K562 (cell line): ENCODE measurements around the gene DNAH8. TPM values are rescaled to one million over a fixed set of nuclear protein-coding genes. Genes with fewer than 3 reads are reported as not detected.

Experiments
- ERF ChIP-seq: fragments of 450-650 bp; formaldehyde crosslinking; IDR thresholded peaks from 2 replicates; pipeline ENCODE4 v1.4.0; 2020; ENCODE audit warnings: mild to moderate bottlenecking, mixed read lengths
- FOXA1 ChIP-seq: fragments of 450-650 bp; IDR thresholded peaks from 2 replicates; pipeline ENCODE4 v1.6.1; 2016; ENCODE audit warnings: mild to moderate bottlenecking, borderline replicate concordance
- NBN ChIP-seq: fragments of 450-650 bp; IDR thresholded peaks from 2 replicates; pipeline ENCODE4 v1.6.1; 2016; ENCODE audit warnings: low read depth, mild to moderate bottlenecking
- OTX1 ChIP-seq: fragments of 450-650 bp; formaldehyde crosslinking; IDR thresholded peaks from 2 replicates; pipeline ENCODE4 v1.4.0; 2022; ENCODE audit warnings: mild to moderate bottlenecking
- RBBP5 ChIP-seq: fragments of 200-600 bp; sonication (generic); IDR thresholded peaks from 2 replicates; pipeline ENCODE4 v1.6.1; 2012; ENCODE audit warnings: borderline replicate concordance, mild to moderate bottlenecking, low read length, control low read depth, inconsistent platforms; ENCODE audit not compliant: insufficient read depth, poor library complexity, severe bottlenecking
- SIN3B ChIP-seq: fragments of 450-650 bp; IDR thresholded peaks from 2 replicates; pipeline ENCODE4 v1.6.1; 2017; ENCODE audit warnings: low read depth, mild to moderate bottlenecking, moderate library complexity
- SREBF2 ChIP-seq: sonication (generic); formaldehyde crosslinking; IDR thresholded peaks from 2 replicates; pipeline ENCODE4 v1.4.0; 2020; ENCODE audit warnings: mild to moderate bottlenecking, missing genetic modification reagents
- THRAP3 ChIP-seq: fragments of 450-650 bp; IDR thresholded peaks from 2 replicates; pipeline ENCODE4 v1.6.1; 2016; ENCODE audit warnings: mild to moderate bottlenecking, inconsistent platforms, borderline replicate concordance
- ZNF133 ChIP-seq: fragments of 250-450 bp; sonication (Bioruptor Pico); IDR thresholded peaks from 2 replicates; pipeline ENCODE4 v1.4.0; 2020; ENCODE audit warnings: mild to moderate bottlenecking
- polyA plus RNA-seq, 8 experiments: library from polyadenylated mRNA; depleted of rRNA in 4 of 8; stranded (reverse) in 5 of 8; unstranded in 3 of 8; fragments of >200 nt; fragmentation: Nextera tagmentation in 2 of 8; fragmentation: Illumina TruSeq in 1 of 8; extraction: Ambion mirVana in 2 of 8; extraction: Trizol in 1 of 8; gene quantifications; 2 replicates each; pipeline versions ENCODE4 v1.2.1 to v1.2.3, GENCODE V29; 2011 to 2014; ENCODE audit warnings: inconsistent platforms in 1 of 8, missing spikeins in 1 of 8
- total RNA-seq, 7 experiments: library from RNA; depleted of rRNA in 6 of 7; stranded (reverse); fragments of >200 nt in 6 of 7; fragmentation: Illumina TruSeq in 2 of 7; extraction: Trizol in 2 of 7; gene quantifications; 2 replicates each; pipeline versions ENCODE4 v1.2.1 to v1.2.3, GENCODE V29; 2011 to 2021; ENCODE audit warnings: low replicate concordance in 1 of 7
- TF ChIP-seq, protein P1 (sequence below): fragments of 200-600 bp; sonication (generic); IDR thresholded peaks from one replicate; pipeline ENCODE4 v1.6.1; 2012; ENCODE audit warnings: mild to moderate bottlenecking, low read depth, low read length, inconsistent platforms
- TF ChIP-seq, protein P2 (sequence below): fragments of 200-800 bp; sonication (Bioruptor generic); IDR thresholded peaks from 2 replicates; pipeline ENCODE4 v1.6.1; 2017; ENCODE audit warnings: missing genetic modification characterization, missing compliant biosample characterization
- TF ChIP-seq, protein P3 (sequence below): IDR thresholded peaks from 3 replicates; pipeline ENCODE4 v1.6.1; 2011; ENCODE audit warnings: borderline replicate concordance, mild to moderate bottlenecking; ENCODE audit not compliant: insufficient read length, insufficient read depth

DNAH8 gene
- total and polyA plus RNA-seq, 9 of the 15 experiments (the other 6 are each of a cell fraction or from before 2014, with no cell fraction given), result 1.2 to 4.2 (median 2.9) TPM

DNA sequence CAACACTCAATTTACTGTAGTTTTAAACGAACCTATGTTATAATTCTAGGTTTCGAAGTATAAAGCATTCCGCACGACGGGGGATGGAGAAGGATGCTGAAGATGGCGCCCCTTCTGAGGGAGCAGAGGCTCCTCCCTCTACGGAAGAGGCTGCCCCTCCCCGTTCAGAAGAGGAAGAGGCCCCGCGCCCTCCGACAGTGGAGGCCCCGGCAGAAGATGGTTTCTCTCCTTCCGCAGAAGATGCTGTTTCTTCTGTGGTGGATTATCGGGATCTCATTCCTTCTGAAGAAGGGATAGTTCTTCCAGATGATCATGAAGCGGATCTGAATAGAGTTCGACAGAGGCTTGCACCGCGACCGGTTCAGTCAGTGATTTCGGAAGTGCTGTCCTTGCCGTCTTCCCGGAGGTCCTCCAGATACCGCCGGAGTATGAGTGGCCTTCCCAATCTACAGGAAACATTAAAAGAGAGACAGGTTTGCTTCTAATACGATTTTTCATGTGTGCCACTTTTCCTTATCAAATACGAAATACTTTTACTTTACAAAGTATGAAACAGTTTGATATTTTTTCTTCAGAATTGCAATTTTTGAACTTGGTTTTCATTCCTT, 7.7 kb downstream of the DNAH8 start (continued):
- TF ChIP-seq, protein P1, sequence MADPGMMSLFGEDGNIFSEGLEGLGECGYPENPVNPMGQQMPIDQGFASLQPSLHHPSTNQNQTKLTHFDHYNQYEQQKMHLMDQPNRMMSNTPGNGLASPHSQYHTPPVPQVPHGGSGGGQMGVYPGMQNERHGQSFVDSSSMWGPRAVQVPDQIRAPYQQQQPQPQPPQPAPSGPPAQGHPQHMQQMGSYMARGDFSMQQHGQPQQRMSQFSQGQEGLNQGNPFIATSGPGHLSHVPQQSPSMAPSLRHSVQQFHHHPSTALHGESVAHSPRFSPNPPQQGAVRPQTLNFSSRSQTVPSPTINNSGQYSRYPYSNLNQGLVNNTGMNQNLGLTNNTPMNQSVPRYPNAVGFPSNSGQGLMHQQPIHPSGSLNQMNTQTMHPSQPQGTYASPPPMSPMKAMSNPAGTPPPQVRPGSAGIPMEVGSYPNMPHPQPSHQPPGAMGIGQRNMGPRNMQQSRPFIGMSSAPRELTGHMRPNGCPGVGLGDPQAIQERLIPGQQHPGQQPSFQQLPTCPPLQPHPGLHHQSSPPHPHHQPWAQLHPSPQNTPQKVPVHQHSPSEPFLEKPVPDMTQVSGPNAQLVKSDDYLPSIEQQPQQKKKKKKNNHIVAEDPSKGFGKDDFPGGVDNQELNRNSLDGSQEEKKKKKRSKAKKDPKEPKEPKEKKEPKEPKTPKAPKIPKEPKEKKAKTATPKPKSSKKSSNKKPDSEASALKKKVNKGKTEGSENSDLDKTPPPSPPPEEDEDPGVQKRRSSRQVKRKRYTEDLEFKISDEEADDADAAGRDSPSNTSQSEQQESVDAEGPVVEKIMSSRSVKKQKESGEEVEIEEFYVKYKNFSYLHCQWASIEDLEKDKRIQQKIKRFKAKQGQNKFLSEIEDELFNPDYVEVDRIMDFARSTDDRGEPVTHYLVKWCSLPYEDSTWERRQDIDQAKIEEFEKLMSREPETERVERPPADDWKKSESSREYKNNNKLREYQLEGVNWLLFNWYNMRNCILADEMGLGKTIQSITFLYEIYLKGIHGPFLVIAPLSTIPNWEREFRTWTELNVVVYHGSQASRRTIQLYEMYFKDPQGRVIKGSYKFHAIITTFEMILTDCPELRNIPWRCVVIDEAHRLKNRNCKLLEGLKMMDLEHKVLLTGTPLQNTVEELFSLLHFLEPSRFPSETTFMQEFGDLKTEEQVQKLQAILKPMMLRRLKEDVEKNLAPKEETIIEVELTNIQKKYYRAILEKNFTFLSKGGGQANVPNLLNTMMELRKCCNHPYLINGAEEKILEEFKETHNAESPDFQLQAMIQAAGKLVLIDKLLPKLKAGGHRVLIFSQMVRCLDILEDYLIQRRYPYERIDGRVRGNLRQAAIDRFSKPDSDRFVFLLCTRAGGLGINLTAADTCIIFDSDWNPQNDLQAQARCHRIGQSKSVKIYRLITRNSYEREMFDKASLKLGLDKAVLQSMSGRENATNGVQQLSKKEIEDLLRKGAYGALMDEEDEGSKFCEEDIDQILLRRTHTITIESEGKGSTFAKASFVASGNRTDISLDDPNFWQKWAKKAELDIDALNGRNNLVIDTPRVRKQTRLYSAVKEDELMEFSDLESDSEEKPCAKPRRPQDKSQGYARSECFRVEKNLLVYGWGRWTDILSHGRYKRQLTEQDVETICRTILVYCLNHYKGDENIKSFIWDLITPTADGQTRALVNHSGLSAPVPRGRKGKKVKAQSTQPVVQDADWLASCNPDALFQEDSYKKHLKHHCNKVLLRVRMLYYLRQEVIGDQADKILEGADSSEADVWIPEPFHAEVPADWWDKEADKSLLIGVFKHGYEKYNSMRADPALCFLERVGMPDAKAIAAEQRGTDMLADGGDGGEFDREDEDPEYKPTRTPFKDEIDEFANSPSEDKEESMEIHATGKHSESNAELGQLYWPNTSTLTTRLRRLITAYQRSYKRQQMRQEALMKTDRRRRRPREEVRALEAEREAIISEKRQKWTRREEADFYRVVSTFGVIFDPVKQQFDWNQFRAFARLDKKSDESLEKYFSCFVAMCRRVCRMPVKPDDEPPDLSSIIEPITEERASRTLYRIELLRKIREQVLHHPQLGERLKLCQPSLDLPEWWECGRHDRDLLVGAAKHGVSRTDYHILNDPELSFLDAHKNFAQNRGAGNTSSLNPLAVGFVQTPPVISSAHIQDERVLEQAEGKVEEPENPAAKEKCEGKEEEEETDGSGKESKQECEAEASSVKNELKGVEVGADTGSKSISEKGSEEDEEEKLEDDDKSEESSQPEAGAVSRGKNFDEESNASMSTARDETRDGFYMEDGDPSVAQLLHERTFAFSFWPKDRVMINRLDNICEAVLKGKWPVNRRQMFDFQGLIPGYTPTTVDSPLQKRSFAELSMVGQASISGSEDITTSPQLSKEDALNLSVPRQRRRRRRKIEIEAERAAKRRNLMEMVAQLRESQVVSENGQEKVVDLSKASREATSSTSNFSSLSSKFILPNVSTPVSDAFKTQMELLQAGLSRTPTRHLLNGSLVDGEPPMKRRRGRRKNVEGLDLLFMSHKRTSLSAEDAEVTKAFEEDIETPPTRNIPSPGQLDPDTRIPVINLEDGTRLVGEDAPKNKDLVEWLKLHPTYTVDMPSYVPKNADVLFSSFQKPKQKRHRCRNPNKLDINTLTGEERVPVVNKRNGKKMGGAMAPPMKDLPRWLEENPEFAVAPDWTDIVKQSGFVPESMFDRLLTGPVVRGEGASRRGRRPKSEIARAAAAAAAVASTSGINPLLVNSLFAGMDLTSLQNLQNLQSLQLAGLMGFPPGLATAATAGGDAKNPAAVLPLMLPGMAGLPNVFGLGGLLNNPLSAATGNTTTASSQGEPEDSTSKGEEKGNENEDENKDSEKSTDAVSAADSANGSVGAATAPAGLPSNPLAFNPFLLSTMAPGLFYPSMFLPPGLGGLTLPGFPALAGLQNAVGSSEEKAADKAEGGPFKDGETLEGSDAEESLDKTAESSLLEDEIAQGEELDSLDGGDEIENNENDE, result no peak
- TF ChIP-seq SREBF2 (CRISPR knock-in tag), result no peak
- no peak for TF ChIP-seq NBN
- TF ChIP-seq FOXA1, result no peak
- TF ChIP-seq OTX1, result no peak
- no peak for TF ChIP-seq ERF (CRISPR knock-in tag)
- TF ChIP-seq, protein P2, sequence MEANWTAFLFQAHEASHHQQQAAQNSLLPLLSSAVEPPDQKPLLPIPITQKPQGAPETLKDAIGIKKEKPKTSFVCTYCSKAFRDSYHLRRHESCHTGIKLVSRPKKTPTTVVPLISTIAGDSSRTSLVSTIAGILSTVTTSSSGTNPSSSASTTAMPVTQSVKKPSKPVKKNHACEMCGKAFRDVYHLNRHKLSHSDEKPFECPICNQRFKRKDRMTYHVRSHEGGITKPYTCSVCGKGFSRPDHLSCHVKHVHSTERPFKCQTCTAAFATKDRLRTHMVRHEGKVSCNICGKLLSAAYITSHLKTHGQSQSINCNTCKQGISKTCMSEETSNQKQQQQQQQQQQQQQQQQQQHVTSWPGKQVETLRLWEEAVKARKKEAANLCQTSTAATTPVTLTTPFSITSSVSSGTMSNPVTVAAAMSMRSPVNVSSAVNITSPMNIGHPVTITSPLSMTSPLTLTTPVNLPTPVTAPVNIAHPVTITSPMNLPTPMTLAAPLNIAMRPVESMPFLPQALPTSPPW (CRISPR knock-in tag), result peak; percentile 69
- TF ChIP-seq SIN3B, result no peak
- TF ChIP-seq, protein P3, sequence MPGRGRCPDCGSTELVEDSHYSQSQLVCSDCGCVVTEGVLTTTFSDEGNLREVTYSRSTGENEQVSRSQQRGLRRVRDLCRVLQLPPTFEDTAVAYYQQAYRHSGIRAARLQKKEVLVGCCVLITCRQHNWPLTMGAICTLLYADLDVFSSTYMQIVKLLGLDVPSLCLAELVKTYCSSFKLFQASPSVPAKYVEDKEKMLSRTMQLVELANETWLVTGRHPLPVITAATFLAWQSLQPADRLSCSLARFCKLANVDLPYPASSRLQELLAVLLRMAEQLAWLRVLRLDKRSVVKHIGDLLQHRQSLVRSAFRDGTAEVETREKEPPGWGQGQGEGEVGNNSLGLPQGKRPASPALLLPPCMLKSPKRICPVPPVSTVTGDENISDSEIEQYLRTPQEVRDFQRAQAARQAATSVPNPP, result no peak
- peak; percentile 80 for TF ChIP-seq RBBP5
- TF ChIP-seq THRAP3, result no peak
- TF ChIP-seq ZNF133 (CRISPR knock-in tag), result no peak
